Brain microvascular endothelial cell (primary cell): ENCODE data around the gene RAP2B.

ENCODE experiments used
- DNase-seq: peaks from one replicate; pipeline ENCODE4 v3.0.0-alpha.2; 2020
- H3K27ac ChIP-seq: fragments of 250-450 bp; sonication (Bioruptor Pico); 2 replicates; pipeline ENCODE4 v1.5.1; 2020; ENCODE audit warnings: mild to moderate bottlenecking, moderate library complexity
- H3K27me3 ChIP-seq: fragments of 250-450 bp; sonication (Bioruptor Pico); replicated peaks from 2 replicates; pipeline ENCODE4 v1.5.1; 2020; ENCODE audit warnings: mild to moderate bottlenecking
- H3K36me3 ChIP-seq: fragments of 250-450 bp; sonication (Bioruptor Pico); replicated peaks from 2 replicates; pipeline ENCODE4 v1.5.1; 2020; ENCODE audit warnings: mild to moderate bottlenecking
- H3K4me3 ChIP-seq: 2 replicates; pipeline ENCODE4 v1.5.1; 2011; ENCODE audit warnings: low read depth, mild to moderate bottlenecking, control low read depth, low read length, moderate library complexity
- in situ Hi-C: cut with HindIII; loops from 2 replicates; pipeline ENCODE4 v1.10.0; 2017; ENCODE audit warnings: low sequenced_read_pairs, low pct_ligation_motif_present
- TF ChIP-seq, protein P1 (sequence below): IDR thresholded peaks from 2 replicates; pipeline ENCODE4 v1.5.1; 2011; ENCODE audit warnings: low read depth, mild to moderate bottlenecking, moderate library complexity, low read length, control low read depth, inconsistent platforms; ENCODE audit errors: missing control alignments

RAP2B gene

DNA sequence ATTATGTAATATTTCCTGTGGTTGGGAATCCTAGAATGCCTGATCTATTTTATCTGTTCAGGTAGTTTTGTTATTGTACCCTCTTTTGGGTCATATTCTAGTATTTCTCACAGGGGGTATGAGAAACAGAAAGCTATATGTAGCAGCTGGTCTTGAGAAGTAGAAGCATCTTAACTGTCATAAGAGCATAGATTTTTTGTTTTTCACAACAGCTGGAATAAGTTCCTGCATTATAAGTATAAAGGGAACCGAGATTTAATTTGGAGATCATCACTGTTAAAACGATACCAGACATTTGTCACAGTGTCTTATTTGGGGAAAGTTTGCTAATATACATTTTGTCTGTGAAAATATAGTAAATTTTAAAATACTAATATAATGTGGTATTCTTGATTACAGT, 4.8 kb downstream of the RAP2B start:
- in situ Hi-C loops = loop anchor here (25.0 kb wide), 1 partner anchor 104 kb away; no protein-coding TSS in a partner anchor
- DNase-seq = no peak
- H3K27me3 ChIP-seq = no peaks in the 10 kb centered on the region
- no peak overlapping the region for H3K27ac ChIP-seq
- peaks cover 4% of the 10 kb centered on the region for H3K36me3 ChIP-seq
- no peak overlapping the region for H3K4me3 ChIP-seq
- TF ChIP-seq, protein P1, sequence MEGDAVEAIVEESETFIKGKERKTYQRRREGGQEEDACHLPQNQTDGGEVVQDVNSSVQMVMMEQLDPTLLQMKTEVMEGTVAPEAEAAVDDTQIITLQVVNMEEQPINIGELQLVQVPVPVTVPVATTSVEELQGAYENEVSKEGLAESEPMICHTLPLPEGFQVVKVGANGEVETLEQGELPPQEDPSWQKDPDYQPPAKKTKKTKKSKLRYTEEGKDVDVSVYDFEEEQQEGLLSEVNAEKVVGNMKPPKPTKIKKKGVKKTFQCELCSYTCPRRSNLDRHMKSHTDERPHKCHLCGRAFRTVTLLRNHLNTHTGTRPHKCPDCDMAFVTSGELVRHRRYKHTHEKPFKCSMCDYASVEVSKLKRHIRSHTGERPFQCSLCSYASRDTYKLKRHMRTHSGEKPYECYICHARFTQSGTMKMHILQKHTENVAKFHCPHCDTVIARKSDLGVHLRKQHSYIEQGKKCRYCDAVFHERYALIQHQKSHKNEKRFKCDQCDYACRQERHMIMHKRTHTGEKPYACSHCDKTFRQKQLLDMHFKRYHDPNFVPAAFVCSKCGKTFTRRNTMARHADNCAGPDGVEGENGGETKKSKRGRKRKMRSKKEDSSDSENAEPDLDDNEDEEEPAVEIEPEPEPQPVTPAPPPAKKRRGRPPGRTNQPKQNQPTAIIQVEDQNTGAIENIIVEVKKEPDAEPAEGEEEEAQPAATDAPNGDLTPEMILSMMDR = no peak

- Histone ChIP-seq H3K27ac (no peak overlapping the region), H3K36me3 (peaks cover 3% of the 10 kb centered on the region), H3K27me3 (no peaks in the 10 kb centered on the region), H3K4me3 (no peak overlapping the region)
- TF ChIP-seq, protein P1 = no peak
- no peak for DNase-seq
- in situ Hi-C loops = loop anchor here (25.0 kb wide), 1 partner anchor 108 kb away; no protein-coding TSS in a partner anchor
Observed at GRCh38 chr3:153169793-153170383, 7.9 kb downstream of the RAP2B start.

DNA sequence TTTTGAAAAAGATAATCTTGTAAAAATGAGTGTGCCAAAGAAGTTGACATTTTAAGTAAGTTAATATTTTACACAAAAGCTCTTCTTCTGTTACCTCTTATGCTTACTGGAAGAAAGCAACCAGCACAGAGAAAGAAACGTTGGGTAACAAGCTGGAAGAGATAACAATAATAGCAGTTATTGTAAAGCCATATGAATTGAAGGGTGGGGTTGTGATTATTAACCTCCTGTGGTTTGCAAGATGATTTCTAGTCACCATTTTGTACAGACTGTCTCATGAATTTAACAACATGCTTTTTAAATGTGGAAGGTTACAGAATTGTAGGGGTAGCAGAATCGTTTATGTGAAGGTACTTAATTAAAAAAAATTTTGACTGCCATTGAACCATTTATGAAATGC, 9.2 kb downstream of the RAP2B start:
- in situ Hi-C loops = loop anchor here (25.0 kb wide), 1 partner anchor 109 kb away; no protein-coding TSS in a partner anchor
- peaks cover 3% of the 10 kb centered on the region for H3K36me3 ChIP-seq
- H3K27ac ChIP-seq = no peak overlapping the region
- TF ChIP-seq, protein P1 = no peak
- H3K4me3 ChIP-seq = no peak overlapping the region
- H3K27me3 ChIP-seq = no peaks in the 10 kb centered on the region
- no peak for DNase-seq

DNA sequence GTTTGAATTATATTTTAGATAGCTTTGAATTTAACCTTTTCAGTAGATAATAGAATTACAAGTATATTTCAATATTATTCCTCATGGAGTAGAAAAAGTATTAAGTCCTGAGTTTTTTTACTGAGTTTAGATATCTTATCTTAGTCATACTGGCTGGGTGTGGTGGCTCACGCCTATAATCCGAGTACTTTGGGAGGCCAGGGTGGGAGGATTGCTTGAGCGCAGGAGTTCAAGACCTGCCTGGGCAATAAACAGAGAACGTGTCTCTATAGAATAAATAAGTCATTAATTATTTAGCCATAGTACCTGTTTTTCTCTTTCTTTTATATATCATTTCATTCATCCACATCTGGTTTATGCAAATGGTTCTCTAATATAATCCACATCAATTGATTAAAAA, 9.9 kb downstream of the RAP2B start:
- Histone ChIP-seq H3K27ac (no peak overlapping the region), H3K27me3 (no peaks in the 10 kb centered on the region), H3K4me3 (no peak overlapping the region), H3K36me3 (peaks cover 3% of the 10 kb centered on the region)
- DNase-seq = no peak
- TF ChIP-seq, protein P1 = no peak
- in situ Hi-C loops = loop anchor here (25.0 kb wide), 1 partner anchor 110 kb away; no protein-coding TSS in a partner anchor

DNA sequence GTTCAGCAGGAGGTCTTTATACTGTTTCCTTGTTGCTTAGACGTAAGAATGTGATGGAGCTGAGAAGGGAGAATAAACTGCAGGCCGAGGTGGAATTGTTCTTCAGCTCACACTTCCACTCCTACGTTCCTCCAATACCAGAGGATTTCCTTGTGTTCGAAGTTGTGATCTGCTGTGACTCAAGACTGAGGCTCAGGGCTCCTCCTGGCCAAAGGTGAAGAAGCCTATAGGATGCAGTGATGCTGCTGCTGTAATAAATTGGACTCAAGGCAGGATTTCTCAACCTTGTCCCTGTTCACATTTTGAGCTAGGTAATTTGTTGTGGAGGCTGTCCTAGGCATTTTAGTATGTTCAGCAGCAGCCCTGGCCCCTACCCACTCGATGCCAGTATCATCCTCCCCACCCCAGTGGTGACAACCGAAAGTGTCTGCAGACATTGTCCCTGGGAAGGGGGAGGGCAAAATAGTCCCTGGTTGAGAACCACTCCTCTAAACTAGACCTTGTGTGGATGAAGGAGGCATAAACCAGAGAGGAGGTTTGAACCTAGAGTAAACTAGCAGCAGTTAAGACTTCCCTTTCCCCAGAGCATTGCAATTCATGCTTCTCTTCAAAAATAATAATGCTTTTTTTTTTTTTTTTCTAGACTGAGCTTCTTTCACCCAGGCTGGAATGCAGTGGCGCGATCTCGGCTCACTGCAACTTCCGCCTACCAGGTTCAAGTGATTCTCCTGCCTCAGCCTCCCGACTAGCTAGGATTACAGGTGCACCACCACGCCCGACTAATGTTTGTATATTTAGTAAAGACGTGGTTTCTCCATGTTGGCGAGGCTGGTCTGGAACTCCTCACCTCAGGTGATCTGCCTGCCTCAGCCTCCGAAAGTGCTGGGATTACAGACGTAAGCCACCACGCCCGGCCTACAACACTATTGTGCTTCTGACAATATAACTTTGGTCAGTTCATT, 11.1 kb downstream of the RAP2B start:
- in situ Hi-C loops = loop anchor here (25.0 kb wide), 1 partner anchor 111 kb away; no protein-coding TSS in a partner anchor
- TF ChIP-seq, protein P1 = no peak
- no peak overlapping the region for H3K27ac ChIP-seq

More for the DNA sequence above, 11.1 kb downstream of the RAP2B start:
- peak; percentile 11 for DNase-seq
- no peak overlapping the region for H3K4me3 ChIP-seq
- peaks cover 3% of the 10 kb centered on the region for H3K36me3 ChIP-seq
- H3K27me3 ChIP-seq = no peaks in the 10 kb centered on the region
